SHP77 (cell line): ENCODE data around the gene PYROXD2.
"Not testable (repeated sequence)": the region's sequence is repeated elsewhere in the genome, so short reads cannot be mapped to it uniquely, and the experiment has no call there.

Experiments
- DNase-seq, 2 experiments: peaks; one replicate each; lab custom pipeline; 2025; lab: John Stamatoyannopoulos, UW

PYROXD2 gene

DNA sequence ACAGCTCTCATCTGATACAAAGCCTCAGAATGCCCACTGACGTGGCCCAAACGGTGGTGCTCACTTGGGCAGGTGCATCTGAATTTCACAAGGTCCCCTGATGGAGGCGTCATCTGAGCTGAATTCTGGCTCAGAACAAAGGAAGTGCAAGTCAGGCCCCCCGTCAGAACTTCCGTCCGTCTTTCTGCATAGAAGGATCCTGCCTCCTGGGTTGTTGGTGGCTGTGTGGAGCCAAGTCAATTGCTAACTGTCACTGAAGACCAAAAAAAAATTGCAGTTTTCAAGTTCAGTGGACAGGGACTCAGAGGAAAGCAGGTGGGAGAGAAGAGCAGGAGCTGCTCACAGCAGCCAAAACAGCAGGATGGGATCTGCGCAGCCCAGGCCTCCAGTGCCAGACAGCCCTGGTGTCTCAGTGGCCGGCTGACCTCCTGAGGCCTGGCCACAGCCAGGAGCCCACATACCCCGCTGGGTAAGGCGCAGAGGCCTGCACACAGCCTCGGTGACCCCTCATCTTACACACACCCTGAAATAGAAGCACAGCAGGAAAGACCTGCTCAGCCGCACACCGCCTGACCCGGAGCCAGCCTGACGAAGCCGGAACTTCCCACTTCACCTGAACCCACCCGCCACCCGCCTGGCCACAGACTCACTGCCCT, 49.4 kb downstream of the PYROXD2 start:
- no peak for DNase-seq

DNA sequence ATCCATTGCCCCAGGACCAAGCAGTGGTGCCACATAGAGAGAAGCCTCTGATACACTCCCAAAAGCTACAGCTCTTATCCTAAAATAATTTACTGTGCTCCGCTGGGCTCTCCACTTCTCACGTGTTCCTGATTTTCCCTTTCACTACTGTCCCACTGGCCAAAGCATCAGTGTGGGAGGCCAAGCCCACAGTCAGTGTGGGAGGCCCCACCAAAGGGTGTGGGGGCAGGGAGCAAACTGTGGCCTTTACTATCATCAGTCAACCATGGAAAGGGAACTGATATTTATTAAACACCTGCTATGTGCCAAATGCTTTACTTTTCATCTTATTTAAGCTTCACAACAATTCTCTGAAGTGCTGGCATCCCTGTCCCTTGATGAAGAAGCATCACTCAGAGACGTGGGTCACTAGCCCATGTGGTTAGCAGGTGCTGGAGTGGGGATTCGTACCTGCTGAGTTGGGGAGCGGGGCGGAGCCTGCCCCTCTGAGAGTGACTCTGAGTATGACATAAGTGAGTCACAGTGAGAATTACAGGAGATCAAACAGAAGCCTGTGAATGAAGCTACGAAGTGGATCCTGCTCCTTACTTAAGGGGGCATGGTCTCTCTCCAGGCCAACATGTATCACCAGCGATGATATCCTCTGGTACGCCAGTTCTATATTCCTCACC, 50.4 kb downstream of the PYROXD2 start:
- DNase-seq, result no peak

DNA sequence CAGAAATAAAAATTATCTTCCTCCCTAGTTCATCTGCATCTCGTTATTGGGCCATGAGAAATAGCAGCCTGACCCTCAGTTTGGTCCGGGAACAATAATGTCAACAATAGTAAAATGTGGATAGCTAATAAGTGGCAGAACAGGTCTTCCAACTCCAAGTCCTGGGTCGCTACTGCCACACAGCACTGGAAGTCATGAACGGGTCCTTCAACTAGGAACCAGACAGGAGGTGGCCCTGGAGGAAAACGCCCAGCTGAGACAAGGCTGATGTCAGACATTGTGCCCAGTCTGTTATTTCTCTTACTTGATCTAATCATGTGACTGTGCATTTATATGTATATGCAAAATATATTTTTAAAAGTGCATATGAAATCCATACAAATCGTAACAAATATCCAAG, 51.8 kb downstream of the PYROXD2 start:
- DNase-seq, result no peak

DNA sequence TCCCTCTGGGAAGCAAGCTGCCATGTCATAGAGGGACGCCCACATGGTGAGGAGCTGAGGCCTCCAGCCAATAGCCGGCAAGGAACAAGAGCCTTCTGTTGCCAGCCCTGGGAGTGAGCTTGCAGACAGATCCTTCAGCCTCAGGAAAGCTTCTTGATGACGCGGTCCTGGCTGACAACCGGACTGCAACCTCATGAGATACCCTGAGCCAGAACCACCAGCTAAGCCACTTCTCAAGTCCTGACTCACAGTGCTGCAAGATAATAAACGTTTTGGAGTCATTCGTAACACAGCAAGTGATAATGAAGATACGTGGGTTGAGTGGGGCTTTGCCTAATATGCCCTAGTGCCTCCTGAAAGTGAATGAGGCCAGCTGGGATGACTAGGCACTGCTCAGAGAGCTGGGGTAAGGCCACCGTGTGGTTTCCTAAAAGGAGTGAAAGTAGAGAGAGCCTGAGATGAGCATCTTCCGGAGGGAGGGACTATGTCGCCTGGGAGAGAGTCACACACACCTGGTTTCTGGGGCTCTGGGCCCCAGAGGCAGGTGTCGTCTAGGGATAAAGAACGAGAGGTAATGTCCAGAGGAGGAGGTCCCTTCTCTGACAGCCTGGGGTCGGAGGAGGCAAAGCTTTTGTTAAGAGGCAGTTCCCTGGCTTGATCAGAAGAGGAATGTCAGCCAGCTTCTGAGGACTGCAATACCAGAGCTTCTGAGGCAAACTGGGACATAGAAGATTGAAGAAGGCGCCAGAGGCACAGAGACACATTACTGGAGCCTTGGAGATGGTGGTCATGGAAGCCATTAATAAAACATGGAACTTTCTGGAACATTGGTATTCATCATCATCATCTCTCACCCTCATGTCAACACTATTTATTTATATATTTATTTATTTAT, 53.6 kb downstream of the PYROXD2 start:
- peak; percentile 85 to 94 for DNase-seq

DNA sequence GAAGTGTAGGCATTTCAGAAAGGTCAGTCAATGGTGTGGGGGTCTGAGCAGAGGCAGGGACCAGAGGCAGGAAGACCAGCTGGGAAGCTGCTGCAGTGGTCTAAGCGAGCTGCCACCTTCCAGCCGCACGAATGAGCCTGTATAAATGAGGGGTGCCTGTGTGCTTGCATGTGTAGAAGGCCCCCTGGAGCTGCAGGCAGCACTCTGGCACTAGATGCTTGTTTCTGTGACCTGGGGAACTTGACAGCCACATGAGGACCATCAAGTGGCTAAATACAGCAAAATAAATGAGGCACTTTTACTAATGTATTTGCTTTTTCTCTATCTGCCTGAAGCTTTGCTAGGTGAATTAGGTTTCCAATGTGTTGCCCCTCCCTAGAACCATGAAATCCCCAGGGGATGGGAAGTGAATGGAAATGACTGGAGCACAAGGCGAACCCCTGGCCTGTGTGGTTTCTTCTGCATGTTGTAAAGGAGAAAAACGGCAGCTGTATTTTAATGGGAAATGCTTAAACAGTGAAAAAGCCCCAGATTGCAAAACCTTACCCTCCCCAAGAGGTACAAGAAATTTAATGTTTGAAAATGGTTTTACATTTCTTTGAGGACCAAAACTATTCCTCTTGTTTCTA, 57.7 kb downstream of the PYROXD2 start:
- DNase-seq, result no peak

DNA sequence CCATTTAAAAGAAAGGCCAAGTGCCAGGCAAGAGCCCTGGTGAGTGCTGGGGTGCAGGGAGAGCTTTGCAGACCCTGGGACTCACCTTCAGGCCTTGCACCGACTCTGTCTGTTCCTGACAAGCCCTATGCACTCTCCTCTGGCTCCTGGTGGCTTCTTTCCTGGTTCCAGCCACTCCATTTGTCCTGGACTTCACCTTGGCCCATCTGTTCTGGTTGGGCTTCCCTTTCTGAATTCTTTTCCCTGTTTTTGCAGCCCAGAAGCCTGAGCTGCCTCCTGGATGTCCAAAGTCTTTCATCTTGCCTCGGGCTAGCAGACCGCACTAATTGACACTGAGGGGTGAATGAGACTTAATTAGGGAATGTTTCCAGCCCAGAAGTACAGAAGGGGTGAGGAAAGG, 60.5 kb downstream of the PYROXD2 start:
- DNase-seq, result no peak

DNA sequence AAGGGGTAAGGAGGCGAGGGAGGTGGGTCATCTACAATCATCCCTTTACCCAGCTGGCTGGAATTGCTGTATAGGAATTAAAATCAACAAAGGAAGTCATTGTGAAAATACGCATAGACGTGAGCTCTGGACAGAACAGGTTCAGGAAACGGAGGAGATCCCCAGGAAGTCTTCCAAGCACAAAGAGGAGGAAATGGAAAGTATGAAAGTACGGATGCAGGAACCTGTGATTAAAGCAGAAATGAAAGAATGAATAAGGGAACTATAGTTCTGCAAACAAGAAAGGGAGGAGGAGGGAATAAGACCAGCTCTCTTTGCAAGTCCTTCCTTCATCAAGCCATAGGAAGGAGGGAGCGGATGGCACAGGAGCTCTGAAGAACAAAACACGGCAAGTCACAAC, 61.8 kb downstream of the PYROXD2 start:
- DNase-seq, result no peak

DNA sequence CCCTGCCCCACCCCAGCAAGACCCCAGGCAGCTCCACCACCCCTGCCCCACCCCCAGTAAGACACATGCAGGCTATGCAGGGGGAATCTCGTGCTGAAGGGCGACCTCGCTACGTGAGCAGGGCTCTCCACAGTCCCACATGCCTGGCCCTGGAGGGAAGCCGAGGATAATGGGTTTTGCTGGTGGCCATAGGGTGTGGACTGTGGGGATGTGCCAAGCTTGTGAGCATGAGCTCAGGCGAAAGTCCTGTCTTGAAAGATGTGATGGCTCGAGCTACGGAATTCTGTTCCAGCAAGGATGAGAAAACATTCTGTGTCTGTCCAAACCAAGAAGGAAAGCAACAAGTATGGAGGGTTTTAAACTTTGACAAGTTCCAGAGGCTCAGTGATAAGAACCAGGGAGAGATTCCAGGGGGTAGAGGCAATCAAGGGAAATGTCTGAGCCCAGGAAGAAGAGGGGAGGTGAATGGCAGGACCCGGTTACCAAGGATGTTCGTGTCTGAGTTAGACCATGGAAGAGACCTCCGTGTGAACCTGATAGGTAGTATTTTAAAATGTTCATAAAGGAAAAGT, 63.1 kb downstream of the PYROXD2 start:
- no peak for DNase-seq

DNA sequence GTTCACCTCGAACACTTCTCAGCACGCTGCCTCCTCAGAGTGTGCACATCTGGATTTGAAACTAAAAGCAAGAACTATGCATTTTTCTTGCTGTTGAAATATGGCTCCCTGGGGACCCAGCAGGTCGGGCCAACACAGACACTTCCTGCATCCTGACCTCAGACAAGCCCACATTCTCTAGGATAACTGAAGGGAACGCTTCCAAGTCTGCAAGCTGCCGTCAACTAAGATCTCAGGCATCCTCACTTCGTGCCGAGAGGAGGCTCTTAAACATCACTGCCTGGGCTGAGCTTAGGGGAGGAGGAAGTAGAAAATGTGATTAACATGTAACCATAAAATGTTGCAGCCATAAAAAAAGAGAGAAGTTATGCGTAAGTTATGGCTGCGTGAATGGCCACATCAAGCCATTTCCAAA, 65.5 kb downstream of the PYROXD2 start:
- DNase-seq, result no peak

DNA sequence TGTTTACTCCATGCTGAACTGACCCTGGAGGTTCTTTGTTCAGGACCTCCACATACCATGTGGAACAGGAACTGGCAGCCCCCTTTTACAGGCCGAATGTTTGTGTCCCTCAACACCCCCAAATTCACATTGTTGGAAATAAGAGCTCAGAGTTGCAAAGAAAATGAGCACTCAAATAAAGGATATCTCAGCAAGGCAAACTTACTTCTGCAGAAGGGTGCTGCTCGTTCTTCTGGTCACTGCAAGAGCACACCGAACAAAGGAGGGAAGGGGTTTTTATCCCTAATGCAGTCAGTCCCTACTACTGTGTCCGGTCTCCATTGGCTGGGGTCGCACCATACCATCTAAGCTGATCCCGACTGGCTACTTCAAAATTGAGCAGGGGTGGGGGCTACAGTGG, 68.1 kb downstream of the PYROXD2 start:
- no peak for DNase-seq

DNA sequence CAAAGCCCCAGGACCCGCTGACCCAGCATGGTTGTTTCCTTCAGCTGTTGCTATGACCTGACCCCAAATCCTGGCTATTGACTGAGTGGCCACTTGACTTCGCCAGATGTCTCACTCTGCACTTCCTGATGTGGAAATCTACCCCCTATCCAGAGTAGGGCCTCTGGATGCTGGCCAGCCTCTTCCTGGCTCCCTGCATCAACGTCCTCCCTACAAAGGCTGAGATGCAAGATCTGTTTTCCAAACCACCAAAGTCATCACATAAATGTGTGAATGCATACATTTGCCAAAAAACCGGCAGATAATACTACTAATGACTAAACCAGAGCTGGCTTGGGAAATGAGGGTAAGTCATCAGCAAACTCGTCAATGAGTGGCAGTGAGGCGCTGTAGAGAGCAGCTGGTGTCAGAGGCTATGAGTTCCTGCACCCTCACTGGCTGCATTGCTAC, 70.4 kb downstream of the PYROXD2 start:
- DNase-seq, result peak; percentile 41 to 48

DNA sequence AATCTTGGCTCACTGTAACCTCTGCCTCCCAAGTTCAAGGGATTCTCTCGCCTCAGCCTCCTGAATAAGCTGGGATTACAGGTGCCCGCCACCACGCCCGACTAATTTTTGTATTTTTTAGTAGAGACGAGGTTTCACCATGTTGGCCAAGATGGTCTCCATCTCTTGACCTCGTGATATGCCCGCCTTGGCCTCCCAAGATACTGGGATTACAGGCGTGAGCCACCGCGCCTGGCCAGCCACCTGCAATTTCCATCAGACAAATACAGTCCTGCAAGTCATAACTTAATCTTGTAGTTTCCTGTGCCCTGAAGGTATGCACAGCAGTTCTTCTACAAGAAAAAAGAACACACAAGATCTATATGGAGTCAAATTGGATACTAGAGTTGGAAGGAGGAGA, 73.3 kb downstream of the PYROXD2 start:
- not testable (repeated sequence) for DNase-seq

DNA sequence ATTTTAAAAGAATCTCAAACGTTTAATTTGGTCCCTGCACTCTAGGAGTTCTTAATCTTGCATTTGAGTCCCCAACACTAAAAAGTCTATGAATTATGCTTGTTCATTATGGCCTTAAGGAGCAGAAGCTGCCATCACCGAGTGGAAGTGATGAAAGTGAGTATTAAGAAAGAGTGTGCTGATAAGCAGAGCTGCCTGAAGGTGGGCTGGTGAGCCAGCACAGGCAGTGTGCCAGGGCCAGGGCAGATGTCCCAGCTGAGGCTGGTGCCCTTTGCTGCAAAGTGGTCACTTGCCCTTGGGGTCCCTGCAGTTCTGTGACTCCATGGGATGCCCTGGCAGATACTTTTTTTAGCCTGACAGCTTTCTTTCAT, 74.1 kb downstream of the PYROXD2 start:
- DNase-seq, result peak; percentile 20 to 27

DNA sequence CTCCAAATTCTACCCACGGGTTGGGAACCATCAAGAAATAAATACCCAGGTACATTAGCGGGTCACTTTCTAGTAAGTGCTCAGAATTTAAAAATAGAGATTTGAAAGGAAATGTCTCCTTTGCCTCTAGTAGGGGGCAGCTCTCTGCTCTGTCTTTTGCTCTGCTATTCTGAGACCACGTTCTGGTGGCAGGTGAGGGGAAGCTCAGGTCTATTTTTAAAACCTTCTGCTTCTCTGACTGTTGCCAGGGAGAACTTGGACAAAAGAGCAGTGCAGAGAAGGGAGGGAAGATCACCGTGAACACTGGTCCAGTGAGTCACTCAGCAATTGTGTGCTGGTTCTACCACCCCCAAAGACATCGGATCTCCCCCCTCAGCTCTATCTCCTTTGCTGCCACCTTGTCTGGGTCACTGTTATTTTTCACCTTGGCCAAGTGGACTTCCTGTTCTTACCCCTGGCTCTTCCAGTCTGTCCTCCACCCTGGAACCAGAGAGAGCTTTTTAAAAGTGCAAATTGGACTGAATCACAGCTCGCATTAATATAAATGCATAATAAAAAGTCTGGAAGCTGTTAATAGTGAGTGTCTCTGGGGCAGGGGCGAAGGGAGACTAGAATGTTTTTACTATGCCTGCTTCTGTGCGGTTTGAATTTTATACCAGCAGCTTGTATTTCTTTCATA, 74.6 kb downstream of the PYROXD2 start:
- peak; percentile 16 to 47 for DNase-seq

DNA sequence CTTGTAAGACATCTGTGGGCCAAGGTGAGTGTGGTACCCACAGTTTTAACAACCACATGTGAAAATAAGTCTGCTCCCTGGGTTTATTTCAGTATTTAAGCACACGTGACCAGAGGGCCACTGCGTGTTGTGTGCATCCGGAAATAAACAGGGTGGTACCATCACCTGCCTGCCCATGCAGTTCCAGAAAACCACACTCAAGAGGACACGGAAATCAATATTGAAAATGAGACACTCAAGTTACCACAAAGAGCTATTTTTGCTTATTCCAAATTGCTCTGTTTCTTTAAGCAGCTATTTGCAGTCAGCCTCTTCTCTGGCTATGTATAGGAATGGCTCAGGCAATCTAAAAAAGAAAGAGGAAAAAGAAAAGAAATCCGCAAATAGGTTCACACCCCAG, 75.2 kb downstream of the PYROXD2 start:
- DNase-seq, result no peak

DNA sequence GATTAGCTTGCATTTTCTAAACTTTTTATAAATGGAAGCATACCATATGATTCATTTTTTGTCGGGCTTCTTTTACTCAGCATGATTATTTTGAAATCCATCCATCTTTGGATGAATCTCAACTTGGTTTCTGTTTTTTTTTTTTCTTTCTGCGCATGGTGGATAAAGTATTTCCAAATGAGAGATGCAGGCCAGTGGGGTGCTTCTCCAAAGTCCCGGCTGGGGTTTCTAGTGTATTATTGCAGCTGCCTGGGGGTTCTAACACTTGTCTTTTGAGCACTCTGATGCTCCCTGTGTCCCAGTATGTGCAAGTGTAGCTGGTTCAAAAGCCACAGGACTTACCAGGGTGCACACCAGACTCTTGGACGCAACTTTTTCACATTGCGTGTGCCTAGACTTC, 76.1 kb downstream of the PYROXD2 start:
- no peak for DNase-seq

DNA sequence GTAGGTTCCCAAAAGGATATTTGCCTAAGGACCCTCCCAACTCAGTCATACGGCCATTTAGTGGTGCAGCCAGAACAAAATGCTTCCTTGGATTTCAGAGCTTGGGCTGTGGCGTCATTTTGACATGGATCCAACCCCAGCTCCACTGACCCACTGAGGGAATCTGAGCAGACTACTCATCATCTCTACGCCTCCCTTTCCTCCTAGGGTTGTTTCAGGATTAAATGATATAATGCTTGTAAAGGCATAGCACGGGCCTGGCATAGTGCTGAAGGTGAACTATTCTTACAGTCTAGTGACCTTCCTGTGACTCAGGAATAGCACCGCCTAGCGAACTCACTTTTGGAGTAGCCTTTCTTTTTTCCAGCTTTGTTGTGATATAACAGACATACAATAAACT, 76.7 kb downstream of the PYROXD2 start:
- no peak for DNase-seq

DNA sequence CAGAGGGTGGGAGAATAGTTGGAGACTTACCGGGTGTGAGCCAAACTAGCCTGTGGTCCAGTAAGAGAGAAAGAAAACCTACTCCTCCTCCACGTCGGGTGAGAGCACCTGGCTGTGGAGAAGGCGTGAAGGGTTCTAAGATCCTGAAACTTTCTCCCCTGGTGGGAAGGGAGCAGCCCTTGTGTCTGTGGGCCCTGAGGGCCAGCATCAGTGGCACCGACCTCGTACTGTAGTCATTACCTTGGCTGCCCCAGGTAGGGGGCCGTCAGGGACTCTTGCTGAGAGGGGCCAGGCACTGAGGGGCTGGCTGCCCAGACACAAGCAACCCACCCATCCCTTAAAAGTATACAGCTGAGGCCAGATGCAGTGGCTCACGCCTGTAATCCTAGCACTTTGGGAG, 77.5 kb downstream of the PYROXD2 start:
- no peak for DNase-seq
